A549 (cell line): ENCODE measurements around the gene IL20RA.

Experiments used
- CTCF ChIP-seq: fragments of >200 bp; sonication (Bioruptor Twin); formaldehyde crosslinking; IDR thresholded peaks from 3 replicates; pipeline ENCODE4 v1.5.1; 2016
- JUN ChIP-seq, 2 experiments: fragments of >200 bp; sonication (Bioruptor Twin); formaldehyde crosslinking; IDR thresholded peaks; 2 replicates in 1 of 2; 3 replicates in 1 of 2; pipeline ENCODE4 v1.6.1; 2016 to 2017
- MAX ChIP-seq: IDR thresholded peaks from 2 replicates; pipeline ENCODE4 v1.6.1; 2012
- RFX5 ChIP-seq: fragments of 450-650 bp; IDR thresholded peaks from 2 replicates; pipeline ENCODE4 v1.7.1; 2014; ENCODE audit warnings: antibody characterized with exemption, mild to moderate bottlenecking, moderate library complexity
- RNF2 ChIP-seq: fragments of 200-600 bp; sonication (generic); IDR thresholded peaks from 2 replicates; pipeline ENCODE4 v1.6.1; 2016; ENCODE audit warnings: low read depth, mild to moderate bottlenecking, antibody characterized with exemption, moderate library complexity, borderline replicate concordance
- USF2 ChIP-seq: fragments of 450-650 bp; IDR thresholded peaks from 2 replicates; pipeline ENCODE4 v1.6.1; 2014; ENCODE audit warnings: antibody characterized with exemption
- ZSCAN20 ChIP-seq: fragments of 250-450 bp; sonication (Bioruptor Pico); IDR thresholded peaks from 2 replicates; pipeline ENCODE4 v1.8.0; 2022; ENCODE audit warnings: mild to moderate bottlenecking, moderate library complexity

GRCh38 chr6:137081997-137082396 lies 37.2 kb upstream of the IL20RA start:
- TF ChIP-seq CTCF (no peak), RFX5 (no peak), RNF2 (no peak), ZSCAN20 (CRISPR knock-in tag) (no peak), MAX (no peak), JUN (IDR thresholded peaks at IDR 0.05) (no peak), USF2 (no peak)
